Neural progenitor cell (in vitro differentiated cells): Measurements from ENCODE around the gene CLIP2.

ENCODE experiments used
- CTCF ChIP-seq: fragments of 200-600 bp; sonication (generic); IDR thresholded peaks from 2 replicates; pipeline ENCODE4 v1.5.1; 2017; ENCODE audit warnings: antibody characterized with exemption, mild to moderate bottlenecking
- EZH2 ChIP-seq: fragments of 200-600 bp; sonication (generic); IDR thresholded peaks from 2 replicates; pipeline ENCODE4 v1.6.1; 2017; ENCODE audit warnings: antibody characterized with exemption, mild to moderate bottlenecking, moderate library complexity

GRCh38 chr7:74412056-74412455 lies 122.8 kb downstream of the CLIP2 start:
- TF ChIP-seq CTCF, result no peak
- TF ChIP-seq EZH2, result no peak
